ENCODE data around the gene SLC22A8.

GRCh38 chr11:63012839-63013238, 2.8 kb downstream of the SLC22A8 start:
- TF ChIP-seq CTCF (IDR thresholded peaks at IDR 0.05 in 8 of 11, conservative IDR thresholded peaks at IDR 0.05 in 3 of 11) (no peak), POLR2A (IDR thresholded peaks at IDR 0.05) (no peak), POLR2AphosphoS5 (IDR thresholded peaks at IDR 0.05) (no peak)

Measured in spleen (tissue), 7 donors.